ENCODE measurements around the gene SLC5A9. TPM values are rescaled to one million over a fixed set of nuclear protein-coding genes. Genes with fewer than 3 reads are reported as not detected.
"Not testable (repeated sequence)": the region's sequence is repeated elsewhere in the genome, so short reads cannot be mapped to it uniquely, and the experiment has no call there.

The SLC5A9 gene
- not detected in 2 replicates for total RNA-seq (2014; rRNA removed; shearing (Covaris generic))

DNA sequence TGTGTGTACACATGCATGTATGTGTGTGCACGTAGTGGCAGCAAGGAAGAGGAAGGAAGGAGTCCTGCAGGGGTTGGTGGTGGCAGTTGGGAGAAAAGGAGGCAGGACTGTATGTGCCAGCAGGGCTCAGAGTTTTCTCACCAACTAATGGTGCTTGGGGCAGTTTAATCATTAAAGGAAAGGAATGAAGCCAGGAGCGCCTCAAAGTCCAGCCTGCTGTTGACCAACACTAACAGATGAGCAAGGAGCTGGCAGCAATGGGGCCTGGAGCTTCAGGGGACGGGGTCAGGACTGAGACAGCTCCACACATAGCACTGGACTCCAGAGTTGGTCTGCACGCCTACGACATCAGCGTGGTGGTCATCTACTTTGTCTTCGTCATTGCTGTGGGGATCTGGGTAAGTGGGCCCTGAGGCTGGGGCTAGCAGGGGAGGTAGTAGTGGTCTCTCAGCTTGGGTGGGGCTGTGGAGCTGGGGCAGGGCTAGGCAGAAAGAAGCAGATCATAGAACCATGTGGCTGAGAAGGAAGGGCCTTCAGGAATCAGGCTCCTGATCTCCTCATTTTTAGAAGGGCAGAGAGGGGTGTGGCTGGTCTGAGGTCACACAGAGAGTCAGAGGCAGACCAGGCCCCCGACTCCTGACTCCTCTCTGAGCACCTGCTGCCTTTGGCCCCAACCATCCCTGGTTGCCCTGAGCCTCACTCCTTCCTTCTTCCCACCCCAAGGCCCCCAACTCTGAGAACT is at the start of gene SLC5A9:
SLC5A9 (plus strand) TSS at position 216 of the 742 bp plus-strand sequence; CDS start at position 237, 21 bp downstream.
- DNase-seq (ENCODE audit: low spot score): no peak

DNA sequence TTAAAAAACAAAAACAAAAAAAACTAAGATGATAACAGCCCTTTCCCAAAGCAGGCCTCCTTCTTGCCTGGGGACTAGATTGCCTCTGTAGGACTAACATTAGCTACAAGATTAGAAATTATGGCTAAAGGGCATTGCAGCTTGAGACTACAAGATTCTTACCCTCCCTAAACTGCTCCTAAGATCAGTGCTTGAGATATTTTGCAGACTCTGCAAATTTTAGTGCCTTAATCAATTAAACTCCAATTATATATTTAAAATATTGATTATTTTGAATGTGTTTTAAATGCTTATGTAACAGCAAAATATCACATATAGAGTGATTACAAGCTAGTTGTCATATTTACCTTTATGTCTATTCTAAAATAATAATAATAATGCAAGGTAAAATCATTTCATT is 47.4 kb upstream of the SLC5A9 start:
- no peak for DNase-seq (ENCODE audit: low spot score)

DNA sequence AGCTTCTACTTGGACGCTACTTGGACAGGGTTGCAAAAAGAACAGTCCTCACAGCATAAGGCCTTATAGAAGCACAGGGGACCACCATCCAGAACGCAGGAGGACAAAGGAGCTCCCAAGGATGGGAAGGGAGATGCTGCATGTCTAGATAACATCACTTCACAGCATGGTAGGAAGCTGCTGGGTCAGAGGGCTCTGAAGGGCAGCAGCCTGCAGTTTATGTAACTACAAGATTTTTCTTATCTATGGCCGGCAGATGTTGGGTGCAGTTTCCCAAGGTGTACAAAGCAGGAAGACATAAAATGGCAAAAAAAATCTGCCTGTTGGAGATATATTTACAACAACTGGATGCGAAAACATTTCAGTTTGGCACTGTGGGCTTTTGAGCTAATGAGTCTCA is 45.3 kb upstream of the SLC5A9 start:
- no peak for DNase-seq (ENCODE audit: low spot score)

DNA sequence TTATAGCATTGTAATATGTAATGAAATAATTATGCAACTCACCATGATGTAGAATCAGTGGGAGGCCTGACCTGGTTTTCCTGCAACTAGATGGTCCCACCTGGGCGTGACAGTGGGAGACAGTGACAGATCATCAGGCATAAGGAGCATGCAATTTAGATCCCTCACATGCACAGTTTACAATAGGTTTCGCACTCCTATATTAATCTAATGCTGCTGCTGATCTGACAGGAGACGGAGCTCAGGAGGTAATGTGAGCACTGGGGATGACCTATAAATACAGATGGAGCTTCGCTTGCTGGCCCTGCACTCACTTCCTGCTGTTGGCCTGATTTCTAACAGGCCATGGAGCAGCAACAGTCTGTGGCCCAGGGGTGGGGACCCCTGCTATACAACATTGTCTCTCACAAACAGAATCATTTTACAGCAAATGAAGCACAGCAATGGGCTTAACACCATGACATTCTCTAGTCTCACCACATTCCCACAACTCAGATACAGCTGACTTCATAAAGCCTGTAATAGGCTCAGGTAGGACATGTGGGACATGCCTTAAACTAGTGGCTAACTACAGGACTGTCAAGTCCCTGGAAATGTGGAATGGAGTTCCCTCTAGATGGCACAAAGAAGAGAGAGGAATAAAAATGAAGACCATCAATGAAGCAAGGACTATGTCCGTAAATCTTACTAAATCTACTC is 40.7 kb upstream of the SLC5A9 start:
- DNase-seq (ENCODE audit: low spot score): no peak

DNA sequence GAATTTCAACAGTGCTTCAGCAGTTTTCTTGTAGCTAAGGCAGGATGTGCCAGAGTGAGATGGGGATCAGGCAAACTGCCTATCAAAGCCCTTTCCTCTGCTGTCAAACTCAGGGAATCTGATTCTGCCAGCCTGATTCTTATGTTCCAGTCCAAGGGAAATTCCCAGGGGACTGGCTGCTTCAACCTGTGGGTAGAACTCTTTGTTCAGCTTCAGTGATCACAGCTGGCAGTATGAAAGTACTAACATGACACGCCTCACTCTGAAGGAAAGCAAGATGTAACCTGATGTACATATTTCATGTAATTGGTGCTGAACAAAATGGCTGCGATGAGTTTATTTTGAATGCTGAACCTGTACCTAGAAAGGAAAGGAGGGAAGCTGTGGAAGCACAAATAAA is 40.1 kb upstream of the SLC5A9 start:
- DNase-seq (ENCODE audit: low spot score): no peak

DNA sequence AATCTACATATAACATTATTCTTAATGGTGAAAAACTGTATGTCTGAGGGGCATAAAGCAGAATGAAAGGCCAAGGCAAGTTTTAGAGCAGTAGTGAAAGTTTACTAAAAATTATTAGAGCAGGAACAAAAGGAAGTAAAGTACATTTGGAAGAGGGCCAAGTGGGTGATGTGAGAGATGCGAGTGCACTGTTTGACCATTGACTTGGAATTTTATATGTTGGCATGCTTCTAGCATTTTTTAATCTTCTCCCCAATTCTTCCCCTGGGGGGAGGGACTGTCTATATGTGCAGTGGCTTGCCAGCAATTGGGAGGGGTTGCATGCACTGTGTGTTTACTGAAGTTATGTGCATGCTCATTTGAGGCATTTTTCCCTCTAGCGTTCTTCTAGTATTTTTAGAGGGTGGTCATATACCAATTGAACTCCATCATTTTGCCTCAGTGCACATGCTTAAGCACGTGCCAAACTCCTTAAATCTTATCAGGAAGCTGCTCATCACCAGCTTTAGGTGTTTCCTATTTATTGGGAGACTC is 36.1 kb upstream of the SLC5A9 start:
- no peak for DNase-seq (ENCODE audit: low spot score)

DNA sequence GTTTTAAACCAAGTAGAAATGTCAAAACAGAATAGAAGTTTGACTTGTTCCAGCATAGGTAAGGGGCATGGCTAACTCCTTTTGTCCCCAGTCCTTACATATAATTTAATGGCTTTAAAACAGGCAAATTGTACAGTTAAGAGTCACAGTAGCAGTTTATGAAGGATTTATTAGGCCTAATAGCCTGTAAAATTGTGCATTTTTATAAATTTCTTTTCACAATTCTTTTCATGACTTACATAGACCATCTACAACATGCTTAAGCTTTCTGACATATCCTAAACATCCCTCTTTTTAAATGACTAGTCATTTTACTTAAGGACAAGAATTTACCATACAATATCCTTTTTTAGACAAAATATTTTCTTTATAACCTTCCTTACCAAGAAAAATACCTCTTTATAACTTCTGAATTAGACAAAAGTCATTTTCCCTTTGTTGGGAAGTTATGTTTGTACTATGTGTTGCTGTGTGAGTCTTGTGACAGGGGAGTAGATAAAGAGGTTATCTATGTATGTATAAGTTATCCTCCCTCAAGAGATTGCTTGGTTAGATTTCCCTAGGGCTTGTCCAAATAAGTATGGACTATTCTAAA is 34.5 kb upstream of the SLC5A9 start:
- DNase-seq (ENCODE audit: low spot score): no peak

DNA sequence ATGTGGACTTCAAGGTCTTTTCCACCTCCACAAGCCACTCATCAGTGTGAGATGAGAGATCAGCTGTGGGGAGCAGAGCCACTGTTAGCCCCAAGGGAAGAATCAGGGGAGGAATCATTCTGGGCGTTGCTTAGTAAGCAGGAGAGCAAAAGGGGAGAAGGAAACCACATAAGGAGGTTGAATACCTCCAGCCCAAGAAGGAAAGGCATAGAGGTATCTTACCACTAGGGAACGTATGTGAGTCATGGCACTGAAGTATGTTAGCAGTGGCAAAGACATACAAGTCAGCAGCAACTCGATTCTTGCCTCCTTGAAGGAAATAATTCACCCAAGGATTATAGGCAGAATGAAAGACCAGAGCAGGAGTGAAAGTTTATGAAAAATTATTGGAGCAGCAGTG is 31.6 kb upstream of the SLC5A9 start:
- no peak for DNase-seq (ENCODE audit: low spot score)

DNA sequence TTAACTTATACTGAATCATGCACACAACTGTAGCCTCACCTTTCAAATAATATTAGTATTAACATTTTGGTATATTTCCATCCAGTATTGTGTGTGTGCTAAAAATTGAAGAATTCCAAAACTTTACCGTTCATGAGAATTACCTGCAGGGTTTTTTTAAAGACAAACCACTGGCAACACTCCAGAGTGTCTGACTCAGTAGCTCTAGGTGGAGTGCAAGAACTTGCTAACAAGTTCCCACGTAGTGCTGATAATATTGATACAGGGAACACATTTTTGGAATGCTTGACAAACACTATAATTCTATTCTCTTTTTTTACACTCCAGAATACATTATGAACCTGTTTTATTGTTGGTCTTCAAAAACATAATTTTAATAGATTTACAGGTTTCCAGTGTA is 27.7 kb upstream of the SLC5A9 start:
- no peak for DNase-seq (ENCODE audit: low spot score)

DNA sequence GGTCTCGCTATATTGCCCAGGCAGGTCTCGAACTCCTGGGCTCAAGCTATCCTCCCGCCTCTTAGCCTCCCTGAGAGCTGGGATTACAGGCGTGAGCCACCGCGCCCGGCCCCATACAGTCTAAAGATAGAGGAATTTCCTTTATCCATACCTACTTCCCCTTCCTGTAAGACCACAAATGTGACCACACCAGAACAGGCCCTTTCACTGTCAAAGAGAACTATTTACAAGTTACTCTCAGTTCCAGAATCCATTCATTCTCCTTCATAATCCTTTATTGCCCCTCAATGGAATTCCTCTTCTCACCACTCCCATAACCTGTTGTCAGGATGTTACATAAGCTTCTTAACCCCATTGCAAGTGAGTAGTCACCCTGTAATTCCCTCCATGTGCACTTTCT is 26.3 kb upstream of the SLC5A9 start:
- no peak for DNase-seq (ENCODE audit: low spot score)

DNA sequence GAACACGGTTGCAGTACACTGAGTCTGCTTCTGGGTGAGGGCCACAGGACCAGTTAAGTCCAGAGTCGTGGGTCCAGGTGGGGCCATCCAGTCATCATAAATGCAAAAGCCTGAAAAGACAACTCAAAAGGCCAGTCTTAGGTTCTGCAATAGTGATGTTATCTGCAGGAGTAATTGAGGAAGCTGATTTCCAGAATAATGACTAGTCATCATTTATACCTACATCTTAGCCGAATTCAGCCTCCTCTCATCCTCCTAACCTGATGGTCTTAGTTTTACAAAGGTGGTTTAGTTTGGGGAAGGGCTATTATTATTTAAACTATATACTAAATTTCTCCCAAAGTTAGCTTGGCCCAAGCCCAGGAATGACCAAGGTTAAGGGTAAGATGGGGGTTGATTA is 23.5 kb upstream of the SLC5A9 start:
- no peak for DNase-seq (ENCODE audit: low spot score)

DNA sequence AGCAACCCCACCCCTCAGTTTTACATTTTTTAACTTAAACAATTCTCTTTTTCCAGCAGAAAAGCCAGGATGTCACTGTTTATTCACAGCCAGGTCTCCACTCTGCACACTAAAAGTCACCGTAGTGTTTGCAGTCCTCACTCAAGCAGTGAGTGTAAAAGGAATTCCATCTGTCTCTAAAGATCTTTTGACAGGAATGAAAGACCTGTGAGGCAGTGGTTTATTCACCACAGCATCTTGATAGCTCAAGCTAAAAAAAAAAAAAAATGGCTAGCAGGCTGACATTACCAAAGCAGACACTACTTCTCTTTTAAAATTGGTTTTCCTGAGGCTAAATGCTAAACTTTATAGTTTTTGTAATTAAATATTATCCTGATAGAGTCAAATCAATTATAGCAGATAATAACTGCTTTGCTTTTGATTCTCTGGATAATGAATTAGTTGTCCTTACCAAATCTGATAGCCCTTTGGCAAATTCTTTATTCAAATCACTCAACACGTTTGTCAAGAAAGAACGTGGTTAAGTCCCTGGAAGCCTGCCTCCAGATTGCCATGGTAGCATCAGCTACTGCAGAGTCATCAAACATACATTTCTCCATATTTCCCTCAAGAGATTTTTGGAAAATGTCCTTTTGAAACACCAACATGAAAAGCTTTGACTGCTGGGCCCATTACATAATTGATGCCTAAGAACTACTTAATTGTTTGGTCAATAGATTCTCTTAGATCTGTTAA is 22.2 kb upstream of the SLC5A9 start:
- no peak for DNase-seq (ENCODE audit: low spot score)

DNA sequence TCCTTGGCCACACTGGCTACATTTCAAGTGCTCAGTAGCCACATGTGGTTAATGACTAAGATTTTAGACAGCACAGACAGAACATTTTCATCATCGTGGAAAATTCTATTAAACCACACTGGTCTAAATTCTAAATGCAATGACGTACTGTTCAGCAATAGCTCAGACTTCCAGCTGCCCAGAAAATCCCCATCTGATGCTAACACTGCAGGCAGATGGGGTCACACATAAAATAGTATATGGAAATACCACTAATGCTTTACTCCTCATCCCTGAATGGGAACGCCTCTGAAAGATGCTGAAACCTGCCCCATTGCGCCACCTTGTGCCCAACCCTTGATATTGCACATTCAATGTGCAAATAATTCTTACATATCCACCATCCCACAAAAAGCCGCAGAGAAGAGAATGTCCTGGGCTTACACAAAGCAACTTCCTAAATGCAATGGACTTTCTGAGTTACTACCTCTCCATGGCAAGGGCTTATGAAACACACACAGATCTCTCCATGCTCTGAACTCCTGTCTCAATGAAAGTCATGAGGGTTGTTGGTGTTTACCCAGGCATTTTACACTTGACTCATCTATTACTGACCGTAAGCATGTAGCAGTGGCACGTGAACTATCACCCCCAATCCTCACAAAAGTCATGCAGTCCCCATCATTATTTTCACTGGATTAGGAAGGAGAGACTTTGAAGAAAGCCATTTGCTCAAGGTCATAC is 20.3 kb upstream of the SLC5A9 start:
- peak; percentile 91 for DNase-seq (ENCODE audit: low spot score)

DNA sequence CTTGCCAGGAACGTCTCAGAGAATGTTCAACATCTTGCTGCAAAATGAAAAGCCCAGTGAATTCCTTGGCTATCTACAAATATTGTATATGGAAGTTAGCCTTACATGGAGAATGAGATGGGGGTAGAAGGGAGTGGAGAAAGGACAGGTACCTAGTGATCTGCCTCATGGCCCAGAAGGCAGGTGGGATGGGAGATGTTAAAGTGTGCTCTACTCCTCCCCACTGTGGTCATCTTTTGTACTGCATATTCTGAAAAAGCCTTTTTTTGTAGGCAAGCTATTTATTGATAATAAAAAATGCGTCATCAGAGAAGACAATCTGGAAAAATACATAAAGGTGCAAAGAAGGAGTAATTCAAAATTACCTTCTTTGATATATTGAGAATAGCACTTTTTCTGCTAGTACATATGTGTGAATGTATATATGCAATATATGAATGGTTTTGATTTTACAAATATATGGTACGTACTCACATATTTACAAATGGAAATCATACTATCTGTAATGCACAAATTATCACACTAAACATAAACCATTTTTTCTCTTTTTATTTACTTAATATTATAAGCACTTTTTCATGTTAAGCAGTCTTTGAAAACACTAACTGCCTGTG is 19.1 kb upstream of the SLC5A9 start:
- DNase-seq (ENCODE audit: low spot score): peak; percentile 33

DNA sequence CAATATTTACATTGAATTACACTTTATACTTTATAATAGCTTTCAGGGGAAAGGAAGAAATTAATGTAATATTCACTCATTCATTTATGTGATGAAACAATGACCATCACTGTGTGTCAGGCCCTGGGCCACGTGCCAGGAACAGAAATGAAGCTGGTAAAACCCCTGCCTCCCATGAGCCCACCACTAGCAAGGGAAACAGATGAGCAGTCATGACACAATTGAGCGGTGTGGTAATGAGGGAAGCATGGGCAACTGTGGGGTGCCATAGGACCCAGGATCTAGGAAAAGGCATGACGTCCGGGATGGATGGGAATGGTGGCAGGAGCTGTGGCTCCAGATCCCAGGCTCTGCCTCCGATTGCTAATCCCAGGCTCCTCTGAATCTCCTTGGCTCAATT is 17.0 kb upstream of the SLC5A9 start:
- no peak for DNase-seq (ENCODE audit: low spot score)

DNA sequence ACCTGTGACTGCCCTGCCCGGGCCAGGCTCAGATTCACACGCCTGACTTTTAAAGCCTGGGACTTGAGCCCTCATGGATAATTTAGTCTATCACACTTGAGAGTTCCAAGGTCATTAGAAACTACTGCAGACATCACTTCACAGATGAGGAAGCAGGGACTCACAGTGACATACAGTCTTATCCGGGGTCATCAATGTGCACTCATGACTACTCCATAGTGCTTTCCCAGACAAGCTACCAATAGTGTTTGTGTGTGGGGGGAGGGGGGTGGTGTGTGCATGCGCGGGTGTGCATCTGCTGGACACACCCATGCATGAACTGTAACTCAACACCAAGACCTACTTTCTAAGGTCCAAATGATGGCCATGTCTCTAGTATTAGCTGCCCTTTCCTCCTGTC is 16.1 kb upstream of the SLC5A9 start:
- DNase-seq (ENCODE audit: low spot score): no peak

DNA sequence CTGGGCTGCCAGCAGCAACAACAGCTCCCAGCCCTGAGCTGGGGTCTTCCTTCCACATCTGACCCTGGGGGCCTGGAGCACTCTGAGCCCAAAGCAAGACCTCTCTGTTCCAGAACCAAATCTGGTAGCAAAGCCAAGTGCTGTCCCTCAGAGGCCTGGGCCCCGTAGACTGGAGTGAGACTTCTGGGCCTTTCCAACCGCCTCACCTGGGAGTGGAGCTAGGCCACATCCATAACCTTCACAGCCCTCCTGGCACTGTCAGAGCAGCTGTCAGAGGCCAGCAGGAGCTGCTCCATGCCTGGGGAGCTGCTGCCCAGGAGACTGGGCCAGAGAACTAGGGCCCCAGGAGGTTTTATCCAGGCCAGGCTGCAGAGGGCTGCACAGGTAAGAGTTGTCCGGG is 15.4 kb upstream of the SLC5A9 start:
- no peak for DNase-seq (ENCODE audit: low spot score)

DNA sequence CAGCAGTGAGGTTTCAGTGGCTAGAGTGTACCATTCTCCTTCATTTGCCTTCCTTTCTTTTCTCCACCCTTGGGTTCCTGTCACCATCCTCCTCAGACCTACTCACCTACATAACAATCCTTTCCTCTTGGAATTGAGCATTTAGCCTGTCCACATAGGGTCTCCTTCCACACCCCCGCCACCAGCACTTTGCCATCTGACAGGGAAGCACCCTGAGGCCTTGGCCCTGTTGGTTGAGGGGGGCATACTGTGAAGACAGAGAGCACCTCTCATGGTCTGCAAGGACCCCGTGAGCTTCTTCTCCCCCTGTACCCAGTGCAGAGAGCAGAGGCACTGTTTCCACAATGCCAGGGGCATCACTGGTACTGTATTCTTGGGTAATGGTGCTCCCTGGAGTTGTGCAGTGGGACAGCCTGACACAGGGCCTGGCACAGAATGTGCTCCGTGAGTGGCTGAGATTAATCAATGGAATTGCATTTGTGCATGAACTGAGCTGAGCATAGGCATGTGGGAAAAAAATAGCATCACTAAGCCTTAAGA is 14.9 kb upstream of the SLC5A9 start:
- DNase-seq (ENCODE audit: low spot score): no peak

DNA sequence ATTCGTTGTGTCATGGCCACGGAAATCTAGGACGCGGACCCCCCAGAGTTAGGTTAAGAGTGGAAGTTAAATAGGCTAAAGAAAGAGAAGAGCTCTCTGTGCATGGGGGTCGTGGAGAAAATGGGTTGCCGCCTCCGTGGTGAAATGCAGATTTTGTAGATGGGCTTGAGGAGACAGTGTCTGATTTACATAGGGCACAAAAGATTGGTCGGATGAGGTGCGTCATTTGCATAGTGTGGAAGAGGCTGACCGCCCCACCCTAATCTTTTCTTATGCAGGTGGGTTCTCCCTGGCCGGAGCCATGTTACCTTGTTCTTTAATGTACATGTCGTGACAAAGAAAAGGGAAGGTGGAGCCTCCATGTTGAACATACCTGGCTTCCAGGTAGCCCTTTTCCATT is 14.3 kb upstream of the SLC5A9 start:
- DNase-seq (ENCODE audit: low spot score): no peak

DNA sequence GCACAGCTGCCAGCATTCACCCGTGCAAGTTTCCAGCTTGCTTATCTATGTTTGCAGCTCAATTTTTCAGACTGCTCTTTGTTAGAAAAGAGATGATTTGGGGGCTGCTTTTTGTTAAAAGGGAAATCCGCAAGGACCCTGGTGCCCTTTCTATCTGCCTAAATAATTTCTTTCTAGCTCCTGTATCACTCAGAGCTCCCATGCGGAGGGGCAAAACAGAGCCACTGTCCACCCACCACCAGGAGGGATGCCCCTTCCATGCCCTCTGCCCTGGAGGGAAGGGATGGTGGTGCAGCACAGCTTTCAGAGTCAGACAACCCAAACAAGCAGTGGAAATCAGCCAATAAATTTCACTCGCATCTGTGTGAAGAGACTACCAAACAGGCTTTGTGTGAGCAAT is 13.9 kb upstream of the SLC5A9 start:
- no peak for DNase-seq (ENCODE audit: low spot score)

DNA sequence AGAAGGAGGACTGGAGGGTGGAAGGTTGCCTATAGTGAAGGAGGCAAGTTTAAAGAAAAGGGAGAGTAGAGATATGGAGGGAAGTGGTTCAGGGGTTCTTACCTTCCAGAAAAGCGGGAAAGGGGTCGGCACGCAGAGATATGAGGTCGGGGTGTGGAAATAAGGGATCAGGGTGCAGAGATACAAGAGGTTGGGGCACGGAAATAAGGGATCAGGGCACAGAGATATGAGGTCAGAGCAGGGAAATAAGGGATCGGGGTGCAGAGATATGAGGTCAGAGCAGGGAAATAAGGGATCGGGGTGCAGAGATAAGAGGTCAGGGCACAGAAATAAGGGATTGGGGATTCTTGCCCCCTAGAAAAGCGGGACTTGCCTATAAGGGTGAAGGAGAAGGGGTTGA is 9.1 kb upstream of the SLC5A9 start:
- DNase-seq (ENCODE audit: low spot score): not testable (repeated sequence)
